ENCODE data around the gene FUBP1.

- no peak for TF ChIP-seq CTCF (IDR thresholded peaks at IDR 0.05)
- no peak for TF ChIP-seq ZFX (IDR thresholded peaks at IDR 0.05; ENCODE audit: borderline replicate concordance)
Measured at GRCh38 chr1:77926561-77927357, 52.1 kb downstream of the FUBP1 start.

All from 22Rv1 (cell line).